Urothelium cell line (cell line): Measurements from ENCODE around the gene SCIN.
"Not testable (repeated sequence)": the region's sequence is repeated elsewhere in the genome, so short reads cannot be mapped to it uniquely, and the experiment has no call there.

Source experiments
- DNase-seq: peaks from one replicate; pipeline ENCODE4 v3.0.0; 2011; ENCODE audit warnings: low spot score, mixed read lengths
- FAIRE-seq: peaks from 2 replicates; lab custom pipeline; 2011; peaks lifted over from hg19 to GRCh38; lab: Jason Lieb, UNC

The SCIN gene

GRCh38 chr7:12570534-12571461 lies at the start of gene SCIN:
Gene SCIN, plus strand, starts transcription at chr7:12570720. Its CDS starts 67 bp downstream, at chr7:12570787.
- FAIRE-seq = no peak
- peak; percentile 47 for DNase-seq

- DNase-seq = no peak
- FAIRE-seq = no peak
Measured at GRCh38 chr7:12524794-12525386, 45.6 kb upstream of the SCIN start.

GRCh38 chr7:12526693-12527092 lies 43.8 kb upstream of the SCIN start:
- not testable (repeated sequence) for DNase-seq
- FAIRE-seq = peak; percentile 95

- not testable (repeated sequence) for DNase-seq, FAIRE-seq
Measured at GRCh38 chr7:12527670-12528069, 42.9 kb upstream of the SCIN start.

GRCh38 chr7:12529971-12530710 lies 40.4 kb upstream of the SCIN start:
- FAIRE-seq (no peak), DNase-seq (no peak)

- DNase-seq (no peak), FAIRE-seq (no peak)
Measured at GRCh38 chr7:12531784-12532183, 38.7 kb upstream of the SCIN start.

GRCh38 chr7:12534046-12534445 lies 36.5 kb upstream of the SCIN start:
- FAIRE-seq (no peak), DNase-seq (no peak)

GRCh38 chr7:12539681-12540080 lies 30.8 kb upstream of the SCIN start:
- DNase-seq = no peak
- no peak for FAIRE-seq

GRCh38 chr7:12540850-12541249 lies 29.7 kb upstream of the SCIN start:
- DNase-seq (no peak), FAIRE-seq (no peak)

GRCh38 chr7:12543586-12543985 lies 26.9 kb upstream of the SCIN start:
- no peak for FAIRE-seq

GRCh38 chr7:12549106-12549505 lies 21.4 kb upstream of the SCIN start:
- FAIRE-seq (no peak), DNase-seq (no peak)

More at GRCh38 chr7:12543586-12543985, 26.9 kb upstream of the SCIN start:
- DNase-seq = no peak

GRCh38 chr7:12550956-12551355 lies 19.6 kb upstream of the SCIN start:
- DNase-seq (no peak), FAIRE-seq (no peak)

- no peak for DNase-seq
- FAIRE-seq = no peak
Measured at GRCh38 chr7:12552876-12553275, 17.6 kb upstream of the SCIN start.

GRCh38 chr7:12553416-12553815 lies 17.1 kb upstream of the SCIN start:
- no peak for DNase-seq
- no peak for FAIRE-seq

GRCh38 chr7:12554351-12554750 lies 16.2 kb upstream of the SCIN start:
- FAIRE-seq = no peak
- DNase-seq = no peak

- no peak for FAIRE-seq
- DNase-seq = no peak
Measured at GRCh38 chr7:12554872-12555271, 15.6 kb upstream of the SCIN start.

GRCh38 chr7:12555695-12556094 lies 14.8 kb upstream of the SCIN start:
- FAIRE-seq = not testable (repeated sequence)

GRCh38 chr7:12556139-12556792 lies 14.3 kb upstream of the SCIN start:
- not testable (repeated sequence) for FAIRE-seq, DNase-seq

More at GRCh38 chr7:12555695-12556094, 14.8 kb upstream of the SCIN start:
- DNase-seq = not testable (repeated sequence)

- DNase-seq = no peak
- no peak for FAIRE-seq
Measured at GRCh38 chr7:12557282-12557681, 13.2 kb upstream of the SCIN start.

GRCh38 chr7:12564996-12565764 lies 5.3 kb upstream of the SCIN start:
- no peak for DNase-seq
- FAIRE-seq = no peak
